Activated CD8-positive, alpha-beta memory T cell treated with anti-CD3 and anti-CD28 coated beads, Interleukin-2, amount 50 U/mL, for 4 hours (primary cell): ENCODE measurements around the gene PILRA.
"Not testable (repeated sequence)": the region's sequence is repeated elsewhere in the genome, so short reads cannot be mapped to it uniquely, and the experiment has no call there.

ENCODE experiments used
- DNase-seq: peaks from one replicate; pipeline ENCODE4 v3.0.0-alpha.2; 2020

The PILRA gene

DNA sequence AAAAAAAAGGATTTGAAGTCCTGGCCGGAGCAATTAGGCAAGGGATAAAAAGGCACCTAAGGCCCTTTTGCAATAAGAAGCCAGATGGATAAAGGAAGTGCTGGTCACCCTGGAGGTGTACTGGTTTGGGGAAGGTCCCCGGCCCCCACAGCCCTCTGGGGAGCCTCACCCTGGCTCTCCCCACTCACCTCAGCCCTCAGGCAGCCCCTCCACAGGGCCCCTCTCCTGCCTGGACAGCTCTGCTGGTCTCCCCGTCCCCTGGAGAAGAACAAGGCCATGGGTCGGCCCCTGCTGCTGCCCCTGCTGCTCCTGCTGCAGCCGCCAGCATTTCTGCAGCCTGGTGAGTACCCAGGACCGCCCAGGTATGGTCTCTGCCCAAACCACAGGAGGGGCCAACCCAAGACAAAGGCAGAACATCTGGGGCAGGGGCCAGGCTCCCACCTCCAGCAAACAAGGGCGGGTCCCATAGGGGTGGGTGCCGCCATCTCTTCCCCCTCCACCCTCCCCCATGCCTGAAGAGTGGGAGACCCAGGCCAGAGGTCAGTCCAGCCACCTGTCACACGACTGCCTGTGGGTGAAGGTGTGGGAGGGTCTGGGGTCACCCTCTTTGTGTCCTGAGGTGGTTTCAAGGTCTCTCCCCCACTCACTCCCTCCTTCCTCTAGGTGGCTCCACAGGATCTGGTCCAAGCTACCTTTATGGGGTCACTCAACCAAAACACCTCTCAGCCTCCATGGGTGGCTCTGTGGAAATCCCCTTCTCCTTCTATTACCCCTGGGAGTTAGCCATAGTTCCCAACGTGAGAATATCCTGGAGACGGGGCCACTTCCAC, 15.0 kb upstream of the PILRA start, which contains the start of gene PILRB:
Gene PILRB, plus strand, starts transcription at position 91 of the 830 bp plus-strand sequence. Its CDS starts 186 bp downstream, at position 277.
- DNase-seq, result no peak

DNA sequence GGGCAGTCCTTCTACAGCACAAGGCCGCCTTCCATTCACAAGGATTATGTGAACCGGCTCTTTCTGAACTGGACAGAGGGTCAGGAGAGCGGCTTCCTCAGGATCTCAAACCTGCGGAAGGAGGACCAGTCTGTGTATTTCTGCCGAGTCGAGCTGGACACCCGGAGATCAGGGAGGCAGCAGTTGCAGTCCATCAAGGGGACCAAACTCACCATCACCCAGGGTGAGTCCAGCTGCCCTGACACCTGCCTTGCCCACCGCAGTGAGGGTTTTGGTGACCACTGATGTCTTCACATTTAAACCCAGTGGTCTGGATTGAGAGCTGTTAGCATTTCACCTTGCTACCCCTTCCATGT, 14.5 kb upstream of the PILRA start:
- no peak for DNase-seq

DNA sequence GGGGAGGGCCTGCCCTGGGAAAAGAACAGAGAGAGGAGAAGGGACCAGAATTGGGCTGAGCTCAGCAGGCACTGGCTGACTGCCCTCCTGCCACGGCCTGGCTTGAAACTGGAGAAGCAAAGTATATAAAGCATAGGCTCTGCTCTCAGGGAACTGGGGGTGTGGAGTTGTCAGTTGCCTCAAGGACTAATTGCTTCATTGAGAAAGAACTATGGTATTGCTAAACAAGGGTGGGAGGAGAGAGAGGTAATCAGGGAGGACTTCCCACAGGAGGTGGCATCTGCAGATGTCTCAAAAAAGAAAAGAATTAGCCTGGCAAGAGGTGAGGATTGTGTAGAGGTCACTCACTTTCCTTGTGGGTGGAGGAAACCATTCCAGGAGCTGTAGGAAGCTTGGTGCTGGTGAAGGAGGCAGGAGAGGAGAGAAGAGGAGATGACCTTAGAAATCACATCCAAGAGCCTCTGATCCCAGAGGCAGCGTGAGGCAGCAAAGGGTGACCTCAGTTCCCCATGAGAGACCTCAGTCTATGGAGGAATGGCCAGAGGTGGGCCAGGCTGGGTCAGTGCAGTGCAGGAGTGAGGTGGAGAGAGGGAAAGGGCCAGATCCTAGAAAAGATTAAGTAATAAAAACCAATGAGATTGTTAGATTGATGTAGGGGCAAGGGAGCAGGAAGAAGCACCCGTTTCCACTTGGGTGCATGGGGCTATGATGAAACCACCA, 13.0 kb upstream of the PILRA start:
- DNase-seq, result no peak

DNA sequence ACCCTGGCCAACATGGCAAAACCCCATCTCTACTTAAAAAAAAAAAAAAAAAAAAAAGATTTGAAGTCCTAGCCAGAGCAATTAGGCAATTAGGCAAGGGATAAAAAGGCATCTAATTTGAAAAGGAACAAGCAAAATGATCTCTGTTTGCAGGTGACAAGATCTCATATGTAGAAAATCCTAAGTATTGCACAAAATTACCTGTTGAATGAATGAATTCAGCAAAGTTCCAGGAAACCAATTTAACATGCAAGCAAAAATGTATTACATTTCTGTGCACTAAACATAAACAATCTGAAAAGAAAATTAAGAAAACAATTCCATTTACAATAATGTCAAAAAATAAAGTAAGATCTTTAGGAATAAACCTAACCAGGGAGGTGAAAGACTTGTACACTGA, 10.2 kb upstream of the PILRA start:
- no peak for DNase-seq

DNA sequence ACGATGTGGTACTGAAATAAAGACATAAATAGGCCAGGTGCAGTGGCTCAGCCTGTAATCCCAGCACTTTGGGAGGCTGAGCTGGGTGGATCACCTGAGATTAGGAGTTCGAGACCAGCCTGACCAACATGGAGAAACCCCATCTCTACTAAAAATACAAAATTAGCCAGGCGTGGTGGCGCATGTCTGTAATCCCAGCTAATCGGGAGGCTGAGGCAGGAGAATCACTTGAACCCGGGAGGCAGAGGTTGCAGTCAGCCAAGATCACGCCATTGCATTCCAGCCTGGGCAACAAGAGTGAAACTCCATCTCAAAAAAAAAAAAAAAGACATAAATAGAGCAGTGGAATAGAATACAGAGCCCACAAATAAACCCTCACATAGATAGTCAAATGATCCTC, 9.5 kb upstream of the PILRA start:
- DNase-seq, result not testable (repeated sequence)

DNA sequence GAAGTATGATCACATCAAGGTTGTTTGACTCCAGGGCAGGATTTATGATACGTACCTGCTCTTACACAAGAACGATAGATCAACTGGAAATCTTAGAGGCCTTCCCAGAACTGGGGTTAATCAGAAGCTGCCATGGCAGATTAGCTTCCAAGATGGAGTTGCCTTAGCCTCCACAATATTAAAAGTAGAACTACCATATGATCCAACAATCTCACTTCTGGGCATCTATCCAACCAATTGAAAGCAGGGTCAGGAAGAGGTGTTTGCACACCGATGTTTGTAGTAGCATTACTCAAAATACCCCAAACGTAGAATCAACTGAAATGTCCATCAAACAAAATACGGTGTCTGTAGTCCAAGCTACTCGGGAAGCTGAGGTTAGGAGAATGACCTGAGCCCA, 8.8 kb upstream of the PILRA start:
- no peak for DNase-seq

DNA sequence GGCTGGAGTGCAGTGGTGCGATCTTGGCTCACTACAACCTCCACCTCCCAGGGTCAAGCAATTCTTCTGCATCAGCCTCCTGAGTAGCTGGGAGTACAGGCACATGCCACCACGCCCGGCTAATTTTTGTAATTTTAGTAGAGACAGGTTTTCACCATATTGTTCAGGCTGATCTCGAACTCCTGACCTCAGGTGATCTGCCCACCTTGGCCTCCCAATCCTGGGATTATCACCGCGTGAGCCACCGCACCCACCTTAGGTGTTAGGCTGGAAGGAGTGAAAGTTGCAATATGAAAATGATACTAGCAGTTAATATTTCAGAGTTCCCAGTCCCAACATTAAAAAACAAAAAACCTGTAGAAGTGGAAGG, 7.3 kb upstream of the PILRA start:
- DNase-seq, result not testable (repeated sequence)

DNA sequence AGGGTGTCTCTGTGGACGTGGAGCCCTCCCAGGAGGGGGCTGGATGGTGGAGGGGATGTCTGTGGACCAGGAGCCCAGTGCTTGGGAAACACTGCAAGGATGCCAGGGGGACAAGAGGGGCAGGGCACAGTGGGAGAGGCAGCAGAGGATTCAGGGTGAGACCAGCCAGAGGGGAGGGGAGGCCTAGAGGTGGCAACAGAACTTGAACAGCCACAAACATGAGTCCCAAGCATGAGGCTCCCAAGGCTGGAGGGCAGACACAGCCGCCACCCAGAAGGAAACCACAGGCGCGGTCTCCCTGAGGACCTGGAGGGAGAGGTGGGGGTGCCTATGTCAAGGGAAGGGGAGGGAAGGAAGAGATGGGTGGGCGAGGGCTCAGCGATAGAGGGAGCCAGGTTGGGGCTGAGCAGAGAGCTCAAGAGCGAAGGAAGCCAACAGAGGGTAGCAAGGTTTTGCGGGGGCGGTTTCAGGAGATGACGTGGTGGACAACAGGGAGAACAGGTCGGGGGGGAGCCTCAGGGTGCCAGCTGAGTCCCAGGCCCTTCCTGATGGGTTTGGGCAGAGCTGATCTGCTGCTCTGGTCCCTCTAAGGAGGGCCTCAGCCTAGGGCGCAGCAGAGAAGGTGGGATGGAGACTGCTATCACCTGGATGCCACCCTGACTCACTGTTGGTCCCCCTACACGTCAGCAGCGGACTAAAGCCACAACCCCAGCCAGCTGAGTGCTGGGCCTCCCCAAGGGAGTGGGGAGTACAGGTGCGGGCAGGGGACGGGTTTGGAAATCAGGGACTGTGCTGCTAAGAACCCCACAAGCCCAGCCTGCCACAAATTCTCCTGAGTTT, 6.7 kb upstream of the PILRA start:
- DNase-seq, result peak; percentile 44

DNA sequence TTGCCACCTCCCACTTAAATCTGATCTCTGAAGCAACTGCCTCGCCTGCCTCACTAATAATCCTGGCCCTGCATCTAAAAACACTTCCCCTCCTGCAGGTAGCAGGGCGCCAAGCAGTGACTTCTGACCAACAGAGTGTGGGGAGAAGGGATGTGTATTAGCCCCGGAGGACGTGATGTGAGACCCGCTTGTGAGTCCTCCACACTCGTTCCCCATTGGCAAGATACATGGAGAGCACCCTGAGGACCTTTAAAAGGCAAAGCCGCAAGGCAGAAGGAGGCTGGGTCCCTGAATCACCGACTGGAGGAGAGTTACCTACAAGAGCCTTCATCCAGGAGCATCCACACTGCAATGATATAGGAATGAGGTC, 6.1 kb upstream of the PILRA start:
- no peak for DNase-seq

DNA sequence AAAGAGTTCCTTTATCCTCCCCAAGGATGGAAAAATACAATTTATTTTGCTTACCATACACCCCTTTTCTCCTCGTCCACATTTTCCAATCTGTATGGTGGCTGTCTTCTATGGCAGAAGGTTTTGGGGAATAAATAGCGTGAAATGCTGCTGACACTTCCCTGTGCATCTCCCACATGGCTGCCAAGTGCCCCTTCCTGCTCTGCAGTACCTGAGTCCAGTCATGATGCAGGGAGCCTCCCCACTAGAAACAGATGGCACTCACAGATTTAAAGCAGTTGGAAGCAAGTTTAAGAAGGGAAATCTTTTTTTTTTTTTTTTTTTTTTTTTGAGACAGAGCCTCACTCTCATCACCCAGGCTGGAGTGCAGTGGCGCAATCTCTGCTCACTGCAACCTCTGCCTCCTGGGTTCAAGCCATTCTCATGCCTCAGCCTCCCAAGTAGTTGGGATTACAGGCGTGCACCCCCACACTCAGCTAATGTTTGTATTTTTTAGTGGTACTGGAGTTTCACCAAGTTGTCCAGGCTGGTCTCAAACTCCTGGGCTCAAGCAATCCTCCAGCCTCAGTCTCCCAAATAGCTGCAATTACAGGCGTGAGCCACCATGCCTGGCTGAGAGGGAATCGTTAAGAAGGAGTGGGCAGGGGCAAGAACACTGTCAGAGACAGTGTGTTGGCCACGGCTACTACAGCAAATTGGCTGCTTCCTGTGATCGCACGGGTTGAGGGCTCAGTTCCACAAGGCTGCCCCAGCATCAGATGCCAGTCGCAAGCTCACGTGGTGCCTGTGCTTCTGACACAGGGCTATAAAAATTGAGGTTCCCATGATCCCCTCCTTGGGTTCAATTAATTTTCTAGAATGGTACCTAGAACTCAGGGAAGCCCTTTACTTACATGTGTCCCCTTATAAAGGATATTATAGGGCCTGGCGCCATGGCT, 5.3 kb upstream of the PILRA start:
- no peak for DNase-seq

DNA sequence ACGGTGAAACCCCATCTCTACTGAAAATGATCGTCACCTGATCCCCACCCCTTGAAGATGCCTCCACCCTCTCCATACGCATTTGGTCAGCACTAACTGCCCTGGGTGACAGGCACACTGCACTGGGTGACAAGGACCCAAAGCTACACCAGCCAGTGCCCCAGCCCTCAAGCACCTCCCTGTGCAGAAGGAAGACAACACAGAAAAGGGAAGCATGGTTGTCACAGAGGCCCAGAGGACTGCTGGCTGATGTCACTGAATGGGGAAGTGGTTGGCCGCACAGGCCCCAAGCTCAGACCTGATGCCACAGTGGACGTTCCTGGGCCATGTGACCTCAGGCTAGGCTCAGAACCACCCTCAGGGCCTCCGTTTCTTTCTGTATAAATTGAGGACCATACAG, 4.2 kb upstream of the PILRA start:
- DNase-seq, result no peak

DNA sequence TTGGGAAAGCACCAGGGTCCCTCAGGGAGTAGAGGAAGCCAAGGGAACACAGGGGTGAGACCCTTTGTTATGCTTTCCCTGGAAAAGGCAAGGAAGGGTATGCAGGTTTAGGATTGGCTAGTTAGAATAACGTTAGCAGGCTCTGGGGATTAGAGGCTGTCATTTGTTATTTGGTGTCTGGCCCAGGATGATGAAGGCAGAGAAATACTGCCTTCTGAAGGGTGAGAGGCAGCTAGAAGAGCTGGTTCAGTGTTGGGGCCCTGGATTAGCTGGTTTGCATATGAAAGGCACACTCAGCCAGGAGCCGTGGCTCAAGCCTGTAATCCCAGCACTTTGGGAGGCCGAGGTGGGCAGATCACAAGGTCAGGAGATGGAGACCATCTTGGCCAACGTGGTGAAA, 3.0 kb upstream of the PILRA start:
- DNase-seq, result no peak

DNA sequence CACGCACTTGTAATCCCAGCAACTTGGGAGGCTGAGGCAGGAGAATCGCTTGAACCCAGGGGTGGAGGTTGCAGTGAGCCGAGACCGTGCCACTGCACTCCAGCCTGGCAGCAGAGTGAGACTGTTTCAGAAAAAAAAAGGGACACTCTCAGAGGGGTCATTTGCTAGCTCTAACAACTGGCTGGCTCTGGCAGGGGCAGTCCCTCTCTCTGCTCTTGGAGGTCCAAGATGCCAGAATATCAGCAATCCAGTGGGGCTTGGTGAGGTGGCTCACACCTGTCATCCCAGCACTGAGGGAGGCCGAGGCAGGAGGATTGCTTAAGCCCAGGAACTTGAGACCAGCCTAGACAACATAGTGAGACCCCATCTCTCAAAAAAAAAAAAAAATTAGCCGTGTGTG, 2.5 kb upstream of the PILRA start:
- no peak for DNase-seq

DNA sequence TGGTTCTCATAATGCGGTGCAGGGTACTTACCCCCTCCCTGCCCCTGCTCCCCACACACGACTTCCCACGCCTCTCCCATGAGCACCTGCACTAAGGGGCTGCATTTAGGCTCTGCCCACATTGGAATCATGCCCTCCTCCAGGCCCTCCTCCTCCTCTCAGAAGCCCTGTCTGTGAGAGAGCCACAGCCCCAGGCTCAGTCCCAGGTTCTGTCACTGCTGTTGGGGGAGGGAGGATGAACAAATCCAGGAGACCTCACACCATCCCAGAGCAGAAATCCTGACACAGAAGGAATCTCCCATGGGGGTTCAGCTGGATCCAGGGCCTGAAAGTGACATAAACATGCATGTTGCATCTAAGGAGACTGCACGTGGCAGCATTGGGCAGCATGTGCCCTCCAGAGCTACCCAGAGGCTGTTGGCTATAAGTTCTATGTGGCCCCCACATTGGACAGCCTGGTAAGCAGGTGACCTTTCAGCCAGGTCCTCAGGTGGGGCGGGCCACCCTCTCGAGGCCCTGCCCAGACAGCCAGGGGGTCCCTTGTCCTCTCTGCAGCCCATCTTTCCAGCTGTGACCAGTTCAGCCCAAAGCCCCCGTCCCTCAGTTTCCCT, 1.6 kb upstream of the PILRA start:
- DNase-seq, result no peak

DNA sequence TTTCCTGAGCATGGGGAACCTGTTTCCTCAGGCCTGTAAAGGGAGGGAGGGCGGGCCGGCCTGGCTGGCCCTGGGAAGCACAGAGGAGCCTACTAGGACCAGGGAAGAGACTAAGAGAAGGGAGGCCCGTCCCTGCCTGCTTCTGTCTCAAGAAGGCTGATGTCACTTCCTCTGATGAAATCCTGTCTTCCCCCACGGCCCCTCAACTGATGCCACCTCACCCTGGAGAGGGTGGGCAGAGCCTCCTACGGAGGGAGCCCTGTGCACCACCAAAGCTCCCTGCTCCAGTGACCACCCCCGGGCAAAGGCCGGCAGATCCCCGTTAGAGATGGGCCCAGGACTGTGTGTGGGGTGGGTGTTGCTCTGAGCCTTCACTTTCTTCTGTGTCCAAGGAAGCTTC, 1.0 kb upstream of the PILRA start:
- DNase-seq, result no peak

DNA sequence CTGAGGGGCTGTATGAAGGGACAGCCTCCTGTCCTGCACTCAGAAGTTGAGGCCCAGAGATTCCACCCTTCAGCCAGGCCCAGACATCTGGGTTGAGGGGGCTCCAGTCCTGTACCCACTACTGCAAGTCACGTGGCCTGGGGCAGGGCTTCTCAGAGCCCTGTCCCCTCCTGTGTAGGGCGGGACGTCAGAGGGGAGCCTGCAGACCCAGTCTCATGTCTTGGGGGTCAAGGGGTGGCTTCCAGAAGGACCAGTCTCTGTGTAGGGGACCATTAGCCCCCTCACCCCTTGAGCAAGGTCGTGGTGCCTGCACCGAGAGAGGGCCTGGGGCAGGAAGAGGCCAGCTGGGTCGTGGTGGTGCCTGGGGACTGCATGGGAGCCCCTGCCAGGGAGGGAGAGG, 593 bp upstream of the PILRA start:
- DNase-seq, result no peak

DNA sequence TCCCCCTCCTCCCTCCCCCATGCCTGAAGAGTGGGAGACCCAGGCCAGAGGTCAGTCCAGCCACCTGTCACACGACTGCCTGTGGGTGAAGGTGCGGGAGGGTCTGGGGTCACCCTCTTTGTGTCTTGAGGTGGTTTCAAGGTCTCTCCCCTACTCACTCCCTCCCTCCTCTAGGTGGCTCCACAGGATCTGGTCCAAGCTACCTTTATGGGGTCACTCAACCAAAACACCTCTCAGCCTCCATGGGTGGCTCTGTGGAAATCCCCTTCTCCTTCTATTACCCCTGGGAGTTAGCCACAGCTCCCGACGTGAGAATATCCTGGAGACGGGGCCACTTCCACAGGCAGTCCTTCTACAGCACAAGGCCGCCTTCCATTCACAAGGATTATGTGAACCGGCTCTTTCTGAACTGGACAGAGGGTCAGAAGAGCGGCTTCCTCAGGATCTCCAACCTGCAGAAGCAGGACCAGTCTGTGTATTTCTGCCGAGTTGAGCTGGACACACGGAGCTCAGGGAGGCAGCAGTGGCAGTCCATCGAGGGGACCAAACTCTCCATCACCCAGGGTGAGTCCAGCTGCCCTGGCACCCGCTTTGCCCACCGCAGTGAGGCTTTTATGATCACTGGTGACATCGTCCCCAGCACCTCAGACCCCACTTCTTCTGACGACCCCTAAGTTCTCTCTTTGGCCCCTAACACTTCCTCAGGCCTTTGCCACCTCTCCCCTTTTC, 747 bp downstream of the PILRA start:
- not testable (repeated sequence) for DNase-seq

DNA sequence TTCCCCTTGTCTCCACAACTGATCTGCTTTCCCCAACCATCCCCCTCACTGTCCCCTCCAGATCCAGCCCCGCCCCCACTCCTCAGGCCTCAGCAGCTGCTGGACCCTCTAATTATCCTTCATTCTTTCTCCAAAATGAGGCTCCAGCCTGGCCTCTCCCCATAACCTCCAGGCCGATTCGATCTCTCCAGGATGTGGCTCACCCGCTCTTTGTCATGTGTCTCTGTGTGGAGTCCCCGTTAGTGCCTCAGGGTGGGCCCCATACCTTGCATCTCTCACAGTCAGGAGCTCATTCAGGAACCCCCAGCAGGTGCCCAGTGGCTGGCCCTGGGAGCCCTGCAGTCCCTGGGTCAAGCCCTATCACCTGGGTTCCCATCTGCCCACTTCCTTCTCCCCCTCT, 1.3 kb downstream of the PILRA start:
- no peak for DNase-seq

DNA sequence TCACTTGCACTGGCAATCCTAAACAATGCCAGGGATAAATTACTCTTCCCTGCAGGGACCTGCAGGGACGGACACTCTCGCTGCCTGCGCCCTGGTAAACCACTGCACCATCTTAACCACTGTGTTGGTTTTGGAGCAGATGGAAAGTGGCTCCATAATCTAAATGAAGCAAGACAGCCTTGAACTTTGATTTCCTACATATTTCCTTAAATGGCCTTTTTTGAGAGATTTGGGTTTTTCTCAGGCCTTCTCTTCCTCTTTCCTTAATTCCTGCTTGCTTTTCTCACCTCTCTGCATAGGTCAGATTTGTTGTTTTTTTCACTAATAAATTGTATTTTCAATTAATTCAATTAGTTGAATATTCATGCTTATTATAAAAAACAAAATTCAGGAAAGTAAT, 2.8 kb downstream of the PILRA start:
- no peak for DNase-seq

DNA sequence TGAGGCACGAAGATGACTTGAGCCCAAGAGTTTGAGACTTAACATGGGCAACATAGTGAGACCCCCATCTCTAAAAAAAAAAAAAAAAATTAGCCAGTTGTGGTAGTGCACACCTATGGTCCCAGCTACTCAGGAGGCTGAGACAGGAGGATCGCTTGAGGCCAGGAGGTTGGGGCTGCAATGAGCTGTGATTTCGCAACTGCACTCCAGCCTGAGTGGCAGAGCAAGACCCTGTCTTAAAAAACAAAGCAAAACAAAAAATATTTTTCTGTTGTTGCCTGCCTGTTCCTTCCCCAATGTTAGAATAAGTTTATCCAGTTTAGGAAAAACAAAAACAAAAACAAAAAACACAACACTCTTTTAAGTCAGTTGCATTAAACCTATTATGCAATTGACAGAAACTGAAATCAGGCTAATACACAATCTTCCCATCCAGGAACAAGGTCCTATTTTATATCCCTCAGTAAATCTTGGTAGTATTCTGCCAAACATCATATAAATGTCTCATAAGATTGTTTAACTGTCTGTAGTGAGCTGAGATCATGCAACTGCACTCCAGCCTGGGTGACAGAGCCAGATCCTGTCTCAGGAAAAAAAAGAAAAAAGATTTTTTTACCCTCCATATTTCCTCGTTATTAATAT, 4.9 kb downstream of the PILRA start:
- no peak for DNase-seq

DNA sequence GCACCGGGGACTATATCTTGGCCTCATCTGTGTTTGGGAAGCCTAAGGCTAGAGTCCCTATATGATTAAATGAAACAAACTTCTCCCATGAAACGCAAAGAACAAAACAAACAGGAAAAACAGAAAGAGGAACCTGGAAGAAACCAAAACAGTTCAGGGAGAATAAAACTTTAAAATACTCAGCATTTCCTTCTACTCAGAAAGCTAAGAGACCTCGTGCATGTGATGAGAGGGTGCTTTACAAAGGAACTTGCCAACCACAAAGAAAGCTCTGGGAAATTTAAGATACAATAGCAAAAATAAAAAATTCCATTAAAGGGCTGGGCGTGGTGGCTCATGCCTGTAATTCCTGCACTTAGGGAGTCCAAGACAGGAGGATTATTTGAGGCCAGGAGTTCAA, 6.9 kb downstream of the PILRA start:
- DNase-seq, result no peak
